Measurements from ENCODE around the gene C2CD4D. TPM values are rescaled to one million over a fixed set of nuclear protein-coding genes. Genes with fewer than 3 reads are reported as not detected.

Gene C2CD4D
- total RNA-seq, 1 experiment from 2014 or later: 1.4 TPM

GRCh38 chr1:151816548-151817352 is 22.9 kb downstream of the C2CD4D start:
- ChIA-PET POLR2A (ENCODE audit: unreplicated experiment) (no interaction called here), CTCF (interaction anchor here (0.6 kb wide), 1 partner anchor 65 kb away, joined by 5 read pairs; no protein-coding TSS in a partner anchor)
- no peak overlapping the region for H3K4me2 ChIP-seq
- H4K20me1 ChIP-seq (ENCODE audit: insufficient read depth): no peaks in the 10 kb centered on the region
- peak in 1 of 2 experiments; percentile 11 for DNase-seq
- BruUV-seq (replicated peaks): no TSS peak
- no peaks in the 10 kb centered on the region for H3K9me3 ChIP-seq (ENCODE audit: insufficient read depth, low read depth)
- H3K27ac ChIP-seq: no peak overlapping the region
- intact Hi-C loops (cut with micrococcal nuclease; ENCODE audit: unreplicated experiment): no loop called here
- H3F3A ChIP-seq (ENCODE audit: insufficient read depth, low read depth): 0 out of 2 replicates have a peak, but pooled peaks cover 6% of the 10 kb centered on the region
- H2AFZ ChIP-seq: no peak overlapping the region
- peaks cover 20% of the 10 kb centered on the region for H3K4me1 ChIP-seq (replicated peaks; ENCODE audit: insufficient read depth)
- H3K27me3 ChIP-seq (ENCODE audit: insufficient read depth, low read depth): no peaks in the 10 kb centered on the region
- no peaks in the 10 kb centered on the region for H3K9me2 ChIP-seq (ENCODE audit: insufficient read depth)
- H3K36me3 ChIP-seq (ENCODE audit: low read depth): no peaks in the 10 kb centered on the region
- TF ChIP-seq, protein P1, sequence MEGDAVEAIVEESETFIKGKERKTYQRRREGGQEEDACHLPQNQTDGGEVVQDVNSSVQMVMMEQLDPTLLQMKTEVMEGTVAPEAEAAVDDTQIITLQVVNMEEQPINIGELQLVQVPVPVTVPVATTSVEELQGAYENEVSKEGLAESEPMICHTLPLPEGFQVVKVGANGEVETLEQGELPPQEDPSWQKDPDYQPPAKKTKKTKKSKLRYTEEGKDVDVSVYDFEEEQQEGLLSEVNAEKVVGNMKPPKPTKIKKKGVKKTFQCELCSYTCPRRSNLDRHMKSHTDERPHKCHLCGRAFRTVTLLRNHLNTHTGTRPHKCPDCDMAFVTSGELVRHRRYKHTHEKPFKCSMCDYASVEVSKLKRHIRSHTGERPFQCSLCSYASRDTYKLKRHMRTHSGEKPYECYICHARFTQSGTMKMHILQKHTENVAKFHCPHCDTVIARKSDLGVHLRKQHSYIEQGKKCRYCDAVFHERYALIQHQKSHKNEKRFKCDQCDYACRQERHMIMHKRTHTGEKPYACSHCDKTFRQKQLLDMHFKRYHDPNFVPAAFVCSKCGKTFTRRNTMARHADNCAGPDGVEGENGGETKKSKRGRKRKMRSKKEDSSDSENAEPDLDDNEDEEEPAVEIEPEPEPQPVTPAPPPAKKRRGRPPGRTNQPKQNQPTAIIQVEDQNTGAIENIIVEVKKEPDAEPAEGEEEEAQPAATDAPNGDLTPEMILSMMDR (conservative IDR thresholded peaks at IDR 0.05): no peak
- no peak for TF ChIP-seq EZH2 (IDR thresholded peaks at IDR 0.05; ENCODE audit: low read depth)
- H3K79me2 ChIP-seq (ENCODE audit: low read depth): no peaks in the 10 kb centered on the region
- H3K4me3 ChIP-seq: no peak overlapping the region

GRCh38 chr1:151815716-151816327 is 23.8 kb downstream of the C2CD4D start:
- no peaks in the 10 kb centered on the region for H3K9me3 ChIP-seq (ENCODE audit: insufficient read depth, low read depth)
- ChIA-PET POLR2A (ENCODE audit: unreplicated experiment) (no interaction called here), CTCF (no interaction called here)
- peaks cover 12% of the 10 kb centered on the region for H3K4me1 ChIP-seq (replicated peaks; ENCODE audit: insufficient read depth)
- no peak for TF ChIP-seq EZH2 (IDR thresholded peaks at IDR 0.05; ENCODE audit: low read depth)
- no peaks in the 10 kb centered on the region for H3K79me2 ChIP-seq (ENCODE audit: low read depth)
- no peaks in the 10 kb centered on the region for H4K20me1 ChIP-seq (ENCODE audit: insufficient read depth)
- H3K27ac ChIP-seq: no peak overlapping the region
- no peak overlapping the region for H2AFZ ChIP-seq
- no peak overlapping the region for H3K4me2 ChIP-seq
- H3K27me3 ChIP-seq (ENCODE audit: insufficient read depth, low read depth): no peaks in the 10 kb centered on the region
- H3F3A ChIP-seq (ENCODE audit: insufficient read depth, low read depth): 0 out of 2 replicates have a peak, but pooled peaks cover 5% of the 10 kb centered on the region
- BruUV-seq (replicated peaks): no TSS peak
- no peak overlapping the region for H3K4me3 ChIP-seq
- H3K9me2 ChIP-seq (ENCODE audit: insufficient read depth): no peaks in the 10 kb centered on the region
- H3K36me3 ChIP-seq (ENCODE audit: low read depth): no peaks in the 10 kb centered on the region
- no peak for DNase-seq
- intact Hi-C loops (cut with micrococcal nuclease; ENCODE audit: unreplicated experiment): no loop called here

DNA sequence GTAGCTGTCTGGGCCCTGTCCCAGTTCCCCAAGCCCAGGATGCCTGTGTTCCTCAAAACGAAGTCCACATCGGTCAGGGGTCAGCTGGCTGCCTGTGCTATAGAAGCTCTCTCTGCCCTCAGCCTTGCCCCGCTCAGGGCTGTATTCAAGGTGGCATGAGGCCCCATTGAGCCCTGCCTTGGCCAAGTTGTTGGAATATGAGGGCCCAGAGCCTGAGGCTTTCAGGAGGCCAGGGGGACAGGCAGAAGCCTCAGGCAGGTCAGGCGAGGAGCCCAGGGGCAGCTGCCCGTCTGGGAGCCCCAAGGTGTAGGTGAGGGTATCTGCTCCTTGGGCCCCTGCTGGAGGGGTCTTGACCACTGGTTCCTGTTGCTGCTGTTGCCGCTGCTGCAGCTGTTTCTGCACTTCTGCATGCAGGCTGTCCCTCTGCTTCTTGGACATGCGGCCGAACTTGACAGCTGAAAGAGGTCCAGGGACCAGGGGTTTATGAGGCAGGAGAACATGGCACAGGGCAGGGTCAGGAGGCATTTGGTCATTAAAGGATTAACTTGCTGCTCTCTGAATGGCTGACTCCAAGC is 24.6 kb downstream of the C2CD4D start:
- POLR2A ChIA-PET (ENCODE audit: unreplicated experiment): no interaction called here
- no peak overlapping the region for H3K4me3 ChIP-seq
- no peaks in the 10 kb centered on the region for H3K36me3 ChIP-seq (ENCODE audit: low read depth)
- peaks cover 5% of the 10 kb centered on the region for H3K4me1 ChIP-seq (replicated peaks; ENCODE audit: insufficient read depth)
- CTCF ChIA-PET: no interaction called here
- H3K9me3 ChIP-seq (ENCODE audit: insufficient read depth, low read depth): no peaks in the 10 kb centered on the region
- no TSS peak for BruUV-seq (replicated peaks)
- H3K79me2 ChIP-seq (ENCODE audit: low read depth): no peaks in the 10 kb centered on the region
- intact Hi-C loops (cut with micrococcal nuclease; ENCODE audit: unreplicated experiment): no loop called here
- DNase-seq: no peak
- no peak overlapping the region for H2AFZ ChIP-seq
- H3K9me2 ChIP-seq (ENCODE audit: insufficient read depth): no peaks in the 10 kb centered on the region
- H3K27me3 ChIP-seq (ENCODE audit: insufficient read depth, low read depth): no peaks in the 10 kb centered on the region
- H3K27ac ChIP-seq: no peak overlapping the region
- no peaks in the 10 kb centered on the region for H4K20me1 ChIP-seq (ENCODE audit: insufficient read depth)
- no peak overlapping the region for H3K4me2 ChIP-seq
- H3F3A ChIP-seq (ENCODE audit: insufficient read depth, low read depth): no peaks in the 10 kb centered on the region
- no peak for TF ChIP-seq EZH2 (IDR thresholded peaks at IDR 0.05; ENCODE audit: low read depth)

DNA sequence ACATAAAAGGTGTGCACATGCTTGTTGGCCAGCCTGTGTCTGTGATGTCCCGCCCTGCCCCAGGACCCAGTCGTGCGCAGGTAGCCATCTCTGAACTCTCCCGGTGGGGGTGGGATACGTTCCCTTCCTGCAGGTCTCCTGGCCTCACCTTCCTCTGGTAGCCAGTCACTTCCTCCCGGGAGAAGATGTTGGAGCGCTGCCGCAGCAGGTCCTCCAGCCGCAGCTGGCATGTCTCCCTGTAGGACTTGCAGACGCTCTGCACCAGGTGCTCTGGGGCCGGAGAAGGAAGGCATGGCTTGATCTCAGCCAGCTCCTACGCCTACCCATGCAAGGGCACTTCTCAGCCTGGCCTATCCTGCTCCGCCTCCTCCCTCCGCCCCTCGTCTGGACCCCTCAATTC is 25.2 kb downstream of the C2CD4D start:
- H3K9me3 ChIP-seq (ENCODE audit: insufficient read depth, low read depth): no peaks in the 10 kb centered on the region
- H3F3A ChIP-seq (ENCODE audit: insufficient read depth, low read depth): no peaks in the 10 kb centered on the region
- no peaks in the 10 kb centered on the region for H3K36me3 ChIP-seq (ENCODE audit: low read depth)
- ChIA-PET CTCF (no interaction called here), POLR2A (ENCODE audit: unreplicated experiment) (no interaction called here)
- no peaks in the 10 kb centered on the region for H3K79me2 ChIP-seq (ENCODE audit: low read depth)
- H4K20me1 ChIP-seq (ENCODE audit: insufficient read depth): no peaks in the 10 kb centered on the region
- no peaks in the 10 kb centered on the region for H3K9me2 ChIP-seq (ENCODE audit: insufficient read depth)
- H3K4me1 ChIP-seq (replicated peaks; ENCODE audit: insufficient read depth): no peaks in the 10 kb centered on the region
- no peak for DNase-seq
- intact Hi-C loops (cut with micrococcal nuclease; ENCODE audit: unreplicated experiment): no loop called here
- no TSS peak for BruUV-seq (replicated peaks)
- H2AFZ ChIP-seq: no peak overlapping the region
- H3K27me3 ChIP-seq (ENCODE audit: insufficient read depth, low read depth): no peaks in the 10 kb centered on the region
- H3K27ac ChIP-seq: no peak overlapping the region
- no peak overlapping the region for H3K4me2 ChIP-seq
- H3K4me3 ChIP-seq: no peak overlapping the region
- no peak for TF ChIP-seq EZH2 (IDR thresholded peaks at IDR 0.05; ENCODE audit: low read depth)
- TF ChIP-seq, protein P1 (conservative IDR thresholded peaks at IDR 0.05): no peak
